Activated CD8-positive, alpha-beta memory T cell treated with anti-CD3 and anti-CD28 coated beads, Interleukin-2, amount 50 U/mL, for 24 hours (primary cell): Measurements from ENCODE around the gene RAB4A.

Source experiments
- DNase-seq: peaks from one replicate; pipeline ENCODE4 v3.0.0-alpha.2; 2020; ENCODE audit errors: extremely low read depth

The RAB4A gene, protein sequence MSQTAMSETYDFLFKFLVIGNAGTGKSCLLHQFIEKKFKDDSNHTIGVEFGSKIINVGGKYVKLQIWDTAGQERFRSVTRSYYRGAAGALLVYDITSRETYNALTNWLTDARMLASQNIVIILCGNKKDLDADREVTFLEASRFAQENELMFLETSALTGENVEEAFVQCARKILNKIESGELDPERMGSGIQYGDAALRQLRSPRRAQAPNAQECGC

DNA sequence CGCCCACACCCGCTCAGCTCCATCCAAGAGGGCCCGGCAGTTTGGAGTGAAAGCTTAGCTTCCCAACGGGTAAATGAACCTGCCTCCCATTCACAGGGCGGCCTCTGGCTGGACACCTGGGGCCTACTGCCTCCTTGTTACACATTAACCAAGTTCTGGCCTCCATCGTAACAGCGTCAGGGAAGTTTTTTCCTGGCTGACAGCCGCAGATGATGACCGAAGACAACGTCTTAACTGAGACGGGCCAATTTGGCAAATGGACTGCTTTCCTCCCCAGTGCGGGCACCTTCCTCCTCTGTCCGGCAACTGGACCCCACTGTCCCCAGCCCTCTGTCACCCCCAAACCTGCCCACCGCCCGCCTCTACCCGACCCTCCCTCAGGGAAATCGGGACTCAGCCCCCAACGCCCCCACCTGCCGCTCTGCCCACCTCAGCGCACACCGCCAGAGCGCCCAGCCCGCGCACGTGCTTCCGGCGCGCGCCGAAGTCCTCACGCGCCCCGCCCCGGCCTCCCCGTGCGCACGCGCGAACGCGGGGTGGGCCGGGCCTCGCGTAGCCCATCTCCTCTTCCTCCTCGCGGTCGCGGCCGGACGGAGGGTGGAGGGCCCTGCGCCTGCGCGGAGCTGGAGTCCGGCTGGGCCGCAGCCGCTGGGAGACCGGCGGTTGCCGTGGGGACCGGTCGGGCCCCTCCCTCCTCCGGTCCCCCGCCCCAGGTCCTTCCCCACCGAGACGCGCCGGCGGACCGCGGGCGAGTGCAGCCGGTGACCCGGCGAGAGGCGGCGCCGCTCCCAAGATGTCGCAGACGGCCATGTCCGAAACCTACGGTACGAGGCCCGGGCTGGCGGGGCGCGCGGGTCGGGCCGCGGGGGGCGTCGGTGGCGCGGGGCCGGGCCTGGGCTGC lies at the start of gene RAB4A:
TSS of gene RAB4A (plus strand) at position 565 of the 901 bp plus-strand sequence. CDS start at position 794, 229 bp downstream.
- DNase-seq: peak; percentile 27

DNA sequence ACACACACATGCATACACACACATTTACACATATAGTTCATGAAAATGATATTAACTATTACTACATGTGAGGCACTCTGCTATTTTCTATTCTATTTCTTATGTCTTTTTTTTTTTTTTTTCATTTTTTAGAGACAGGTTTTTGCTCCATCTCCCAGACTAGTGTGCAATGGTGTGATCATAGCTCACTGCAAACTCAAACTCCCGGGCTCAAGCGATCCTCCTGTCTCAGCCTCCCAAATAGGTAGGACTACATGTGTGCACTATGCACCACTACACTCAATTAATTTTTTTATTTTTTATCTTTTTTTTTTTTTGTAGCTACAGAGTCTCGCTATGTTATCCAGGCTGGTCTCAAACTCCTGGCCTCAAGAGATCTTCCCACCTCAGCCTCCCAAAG lies 48.8 kb upstream of the RAB4A start:
- DNase-seq: no peak

DNA sequence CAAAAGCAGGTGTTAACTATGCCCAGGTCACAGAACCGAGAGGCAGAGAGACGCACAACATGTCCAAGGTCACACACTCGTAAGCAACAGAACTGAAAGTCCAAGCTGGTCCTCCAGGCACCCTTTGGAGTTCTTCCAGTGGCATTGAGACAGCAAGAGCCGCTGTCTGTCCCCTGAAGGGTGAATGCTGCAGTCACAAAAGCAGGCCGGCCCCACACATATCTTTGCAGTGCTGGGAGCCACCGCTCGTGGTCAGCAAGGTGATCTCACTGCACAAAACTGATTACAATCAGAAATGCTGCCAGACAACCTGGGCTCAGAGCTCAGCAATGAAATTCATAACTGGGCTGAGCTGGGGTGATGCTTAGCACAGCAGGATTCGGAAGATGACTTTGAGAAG lies 47.4 kb upstream of the RAB4A start:
- DNase-seq: no peak

DNA sequence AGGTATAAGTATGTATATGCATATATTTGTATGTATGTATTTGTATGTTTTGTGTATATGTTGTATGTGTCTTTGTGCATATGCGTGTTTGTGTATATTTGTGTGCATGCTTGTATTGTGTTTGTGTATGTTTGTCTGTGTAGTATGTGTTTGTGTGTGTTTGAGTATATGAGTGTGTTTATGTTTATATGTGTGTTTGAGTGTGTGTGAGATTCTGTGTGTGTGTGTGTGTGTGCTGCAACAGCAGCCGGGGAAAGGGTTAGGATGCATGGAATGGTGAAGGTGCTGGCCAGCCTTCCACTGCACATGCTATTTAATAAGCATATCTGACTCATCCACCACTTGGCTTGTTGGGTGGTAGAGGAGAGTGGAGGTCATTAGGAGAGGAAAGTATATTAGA lies 46.6 kb upstream of the RAB4A start:
- DNase-seq: no peak

DNA sequence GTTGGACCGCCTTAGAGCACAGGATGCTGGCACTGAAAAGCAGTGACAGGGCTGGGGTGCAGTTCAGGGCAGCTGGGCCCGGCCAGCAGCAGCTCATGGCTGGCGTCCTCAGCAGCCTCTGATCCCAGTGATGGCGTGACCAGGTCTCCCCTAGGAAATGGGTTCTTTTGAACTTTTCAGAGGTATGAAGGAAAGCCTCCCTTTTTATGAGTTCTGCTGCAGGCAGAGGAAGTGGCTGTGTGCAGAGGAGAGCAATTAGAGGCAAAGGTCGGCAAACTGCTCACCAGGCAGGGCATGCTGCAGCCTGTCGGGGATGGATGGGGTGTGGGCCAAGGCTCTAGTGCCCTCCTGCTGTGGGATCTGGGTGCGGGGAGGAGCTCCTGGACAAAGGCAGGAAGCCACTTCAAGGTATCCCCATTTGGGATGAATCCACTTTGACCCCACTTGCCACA lies 45.6 kb upstream of the RAB4A start:
- no peak for DNase-seq

DNA sequence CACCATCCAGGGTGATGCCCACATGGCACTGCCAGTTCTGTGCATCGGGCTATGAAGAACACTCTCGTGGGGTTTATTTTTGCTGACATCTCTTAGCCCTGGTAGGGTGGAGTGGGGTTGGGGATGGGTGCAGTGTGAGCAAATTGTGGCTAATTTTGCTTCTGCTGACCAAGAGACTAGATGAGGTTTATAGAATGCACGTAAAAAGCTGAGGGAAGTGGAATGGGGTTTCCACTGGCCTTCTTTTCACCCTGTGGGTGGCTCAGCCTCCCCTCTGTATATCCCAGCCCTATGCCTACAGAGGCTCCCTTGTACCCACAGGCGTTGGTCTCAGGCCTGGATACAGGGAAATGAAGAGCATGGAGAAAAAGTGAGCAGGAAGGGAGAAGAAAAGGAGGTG lies 44.1 kb upstream of the RAB4A start:
- no peak for DNase-seq

DNA sequence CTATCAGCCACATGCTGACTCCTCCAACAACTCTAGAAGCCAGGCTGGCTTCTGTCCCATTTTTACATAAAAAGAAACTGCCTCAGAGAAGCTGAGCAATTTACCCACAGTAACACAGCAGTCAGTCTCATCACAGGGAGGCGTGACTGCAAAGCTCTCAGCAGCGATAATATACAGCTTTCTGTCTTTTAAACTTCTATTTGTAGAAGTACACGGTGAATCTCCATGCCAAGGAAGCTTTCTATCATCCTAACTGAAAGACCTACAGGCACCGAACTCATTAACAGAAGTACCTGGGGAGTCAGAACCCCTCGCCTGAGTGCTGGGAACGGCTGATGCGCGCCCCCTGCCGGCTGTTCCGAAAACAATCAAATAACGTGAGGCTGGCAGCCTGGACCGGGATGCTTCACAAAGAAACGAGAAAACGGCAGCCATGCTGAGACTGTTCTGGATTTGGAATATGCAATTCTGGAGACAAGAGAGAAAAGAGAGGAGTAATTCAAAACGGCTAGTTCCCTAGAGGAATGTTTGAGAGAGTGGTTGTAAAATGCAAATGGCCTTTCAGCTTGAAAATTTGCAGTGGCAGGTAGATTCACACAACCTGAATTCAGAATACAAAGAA lies 43.5 kb upstream of the RAB4A start:
- peak; percentile 54 for DNase-seq

DNA sequence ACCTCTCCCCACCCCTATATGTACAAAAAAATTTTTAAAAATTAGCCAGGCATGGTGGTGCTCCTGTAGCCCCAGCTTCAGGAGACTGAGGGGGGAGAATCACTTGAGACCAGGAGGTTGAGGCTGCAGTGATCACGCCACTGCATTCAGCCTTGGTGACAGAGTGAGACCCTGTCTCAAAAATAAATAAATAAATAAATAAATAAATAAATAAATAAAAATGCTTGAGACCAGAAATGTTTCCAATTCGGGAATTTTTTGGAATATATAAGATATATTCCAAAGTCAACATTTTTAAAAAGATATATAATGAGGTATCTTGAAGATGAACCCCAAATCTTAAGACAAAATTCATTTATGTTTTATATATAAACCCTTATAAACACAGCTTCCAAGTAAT lies 42.4 kb upstream of the RAB4A start:
- DNase-seq: no peak

DNA sequence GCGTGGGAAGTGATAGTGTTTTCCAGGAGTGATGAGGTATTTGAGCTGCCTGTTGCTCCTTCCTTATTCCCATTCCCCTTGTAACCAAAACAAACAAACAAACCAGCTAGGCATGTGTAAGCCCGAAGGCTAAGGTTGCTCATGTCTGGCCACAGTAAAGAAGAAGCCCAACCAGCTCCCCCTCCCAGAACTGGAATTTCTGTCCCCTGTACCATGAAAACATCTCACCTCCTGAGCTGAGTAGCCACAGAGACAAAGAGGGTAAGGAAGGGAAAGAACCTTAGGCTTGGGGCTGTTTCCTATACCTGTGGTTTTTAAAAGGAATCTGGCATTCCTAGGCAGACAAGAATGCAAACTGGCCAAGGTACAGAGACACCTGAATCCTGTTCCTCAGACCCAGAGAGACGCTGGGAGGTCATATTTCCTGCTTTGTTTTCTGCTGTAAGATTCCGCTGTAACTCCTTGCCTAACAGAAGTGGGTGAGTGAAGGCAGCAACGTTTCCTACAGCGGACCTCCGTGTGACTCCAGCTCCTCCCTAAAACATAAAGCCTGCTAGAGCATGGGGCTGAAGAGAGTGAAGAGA lies 41.7 kb upstream of the RAB4A start:
- no peak for DNase-seq

DNA sequence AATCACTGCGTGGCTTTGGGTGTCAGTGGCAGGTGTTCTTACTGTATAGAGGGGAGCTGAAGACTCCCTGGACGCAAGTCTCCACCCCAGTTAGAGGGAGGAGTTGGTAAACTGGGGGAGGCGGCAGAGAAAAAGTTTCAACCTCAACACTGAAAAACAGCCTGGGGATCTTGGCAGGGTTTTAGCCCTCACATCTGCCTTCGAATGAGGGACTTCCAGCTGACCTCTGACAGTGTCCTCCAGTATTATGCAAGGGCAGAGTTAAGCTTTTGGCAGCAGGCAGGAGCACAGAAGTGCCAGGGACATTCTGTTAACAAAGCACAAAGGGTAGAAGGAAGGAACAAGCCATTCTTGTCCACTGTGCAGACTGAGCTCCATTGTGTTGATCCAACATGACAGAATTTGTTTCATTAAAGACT lies 41.2 kb upstream of the RAB4A start:
- no peak for DNase-seq

DNA sequence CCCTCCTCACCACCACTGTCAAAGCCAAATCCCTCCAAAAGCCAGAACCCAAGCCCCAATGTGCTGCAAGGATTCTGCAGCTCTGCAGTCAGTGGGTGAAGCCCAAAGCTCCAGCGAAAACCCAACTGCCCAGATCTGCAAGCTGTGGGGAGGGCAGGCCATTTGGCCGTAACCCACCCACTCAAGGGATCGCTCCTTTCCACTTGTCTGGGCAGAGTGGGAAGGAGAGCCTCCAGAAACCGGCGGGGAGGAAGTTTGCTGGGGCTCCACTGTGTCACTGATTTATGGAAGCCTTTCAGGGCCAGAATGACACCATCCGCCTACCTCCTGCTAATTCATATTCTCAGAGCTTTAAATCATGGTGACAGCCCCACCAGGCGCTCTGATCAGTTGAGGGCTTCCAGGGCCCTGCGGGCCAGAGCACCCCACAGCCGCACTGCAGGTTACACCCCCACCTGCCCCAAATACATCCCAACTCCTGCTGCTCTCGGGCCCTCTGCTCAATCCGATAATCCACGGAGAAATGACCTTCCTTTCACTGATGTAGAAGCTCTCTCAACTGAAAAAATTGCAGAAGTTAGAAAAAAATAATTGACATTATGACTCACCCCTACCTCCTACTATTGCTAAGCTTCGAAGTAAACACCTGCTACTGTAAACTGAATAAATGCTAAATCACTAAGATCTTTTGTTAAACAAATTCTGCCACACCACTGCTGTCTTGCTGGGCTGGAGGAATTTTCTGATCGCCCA lies 40.6 kb upstream of the RAB4A start:
- no peak for DNase-seq

DNA sequence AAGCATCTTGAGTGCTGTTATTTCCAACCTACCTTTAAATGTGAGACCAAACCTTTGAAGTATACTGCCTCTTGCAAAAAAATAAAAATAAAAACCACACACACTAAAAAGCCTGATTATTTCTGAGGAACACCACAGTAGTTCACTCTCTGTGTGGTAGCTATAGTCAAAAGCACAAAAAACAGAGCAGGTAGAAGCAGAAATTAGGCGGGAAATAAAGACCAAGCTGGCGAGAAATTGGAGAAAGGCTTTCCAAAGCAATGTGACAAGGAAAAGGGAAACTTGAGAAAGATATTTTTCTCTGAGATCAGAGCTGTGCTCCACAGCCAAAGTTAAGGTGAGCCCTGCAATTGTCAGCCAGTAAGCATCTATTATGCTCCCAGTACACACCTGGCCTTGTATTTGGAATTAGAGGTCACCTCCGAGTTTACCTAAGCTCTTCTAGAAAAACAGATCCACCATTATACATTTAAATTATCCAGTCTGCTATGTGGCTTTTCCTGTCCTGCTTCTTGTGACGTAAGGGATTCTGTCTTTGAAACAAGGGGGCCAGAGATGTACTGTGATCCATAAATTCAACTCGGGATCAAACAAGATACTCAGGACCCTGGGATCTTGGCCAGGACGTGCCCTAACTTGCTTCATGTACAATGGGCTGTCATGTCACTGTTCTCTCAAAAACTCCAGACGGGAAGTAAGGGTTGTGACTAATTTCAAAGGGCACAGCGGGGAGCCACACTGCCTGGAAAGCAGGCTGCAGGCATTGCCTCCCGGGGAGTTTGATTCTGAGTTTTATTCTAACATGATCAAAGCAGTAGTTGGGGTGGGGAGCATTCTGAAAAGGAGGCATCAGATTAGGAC lies 39.8 kb upstream of the RAB4A start:
- DNase-seq: no peak

DNA sequence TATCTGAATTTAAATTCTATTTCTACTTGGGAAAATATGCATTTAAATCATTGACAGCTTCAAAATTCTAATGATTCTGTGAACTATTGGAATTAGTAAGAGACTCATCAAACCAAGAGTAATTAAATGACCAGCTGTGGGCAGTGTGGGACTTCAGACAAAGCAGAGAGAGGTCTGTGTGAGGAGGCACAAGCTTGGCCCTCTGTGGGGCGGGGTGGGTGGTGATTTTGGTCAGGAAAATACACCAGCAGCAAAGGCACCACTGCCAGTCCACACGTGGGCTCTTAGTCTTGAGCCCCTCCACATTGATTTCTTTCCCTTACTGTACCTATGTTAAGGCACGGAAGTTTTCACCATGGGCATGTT lies 39.2 kb upstream of the RAB4A start:
- DNase-seq: no peak

DNA sequence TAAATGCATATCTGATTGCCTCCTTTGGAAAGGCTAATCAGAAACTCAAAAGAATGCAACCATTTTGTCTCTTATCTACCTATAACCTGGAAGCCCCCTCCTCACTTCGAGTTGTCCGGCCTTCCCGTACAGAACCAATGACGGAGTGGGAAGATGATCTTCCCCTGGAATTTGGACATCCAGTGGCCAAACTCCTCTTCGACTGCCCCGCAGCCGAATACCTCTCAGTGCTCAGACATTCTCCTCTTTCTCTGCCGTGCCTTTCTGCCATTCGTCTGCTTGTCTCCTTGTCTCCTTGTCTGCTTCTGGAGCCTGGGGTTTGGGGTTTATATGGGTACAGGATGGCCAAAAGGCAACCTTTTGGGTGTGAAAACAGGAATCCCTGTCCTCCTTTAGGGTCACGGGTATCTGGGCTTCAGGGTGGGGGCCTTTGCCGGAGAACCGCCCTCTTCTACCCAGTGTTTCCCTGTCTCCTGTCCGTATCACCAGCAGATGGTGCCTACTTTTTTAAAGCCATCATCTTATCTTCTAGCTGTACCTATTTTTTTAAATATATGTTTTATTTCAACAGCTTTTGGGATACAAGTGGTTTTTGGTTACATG lies 35.9 kb upstream of the RAB4A start:
- DNase-seq: no peak

DNA sequence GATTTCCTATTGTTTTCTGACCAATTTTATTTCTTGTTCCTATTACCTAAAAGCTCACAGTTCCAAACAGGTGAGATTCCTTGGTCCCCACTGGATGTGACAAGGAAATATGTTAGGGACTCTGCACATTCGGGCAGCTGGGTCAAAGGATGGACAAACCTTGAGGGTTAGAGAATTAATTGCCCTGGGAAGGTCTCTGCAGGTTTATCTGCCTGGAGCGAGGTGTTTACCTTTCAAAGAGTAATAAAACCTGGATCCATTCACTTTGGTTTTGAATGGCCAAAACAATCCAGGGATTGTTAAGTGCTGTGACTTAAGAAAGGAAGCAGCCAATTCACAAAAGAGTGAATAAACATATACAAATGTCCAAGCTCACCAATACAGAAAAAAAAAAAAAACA lies 33.6 kb upstream of the RAB4A start:
- no peak for DNase-seq

DNA sequence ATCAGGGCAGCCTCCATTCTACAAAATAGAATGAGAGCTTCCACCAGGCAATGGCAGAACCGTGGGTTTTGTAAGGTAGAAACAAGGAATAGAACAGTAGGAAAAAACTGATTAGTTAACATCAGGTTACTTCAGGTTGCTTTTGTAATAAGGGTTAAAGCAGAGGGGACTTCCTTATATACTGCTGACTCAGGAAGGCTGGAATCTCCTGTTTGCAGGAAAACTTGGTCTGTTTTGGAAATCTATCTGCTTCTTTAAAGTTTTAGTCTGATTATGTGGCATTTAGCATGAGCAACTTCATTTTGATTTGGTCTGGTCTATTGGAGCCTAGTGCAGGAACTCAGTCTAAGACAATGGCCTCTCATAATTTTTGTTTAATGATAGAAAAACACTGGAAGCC lies 32.7 kb upstream of the RAB4A start:
- no peak for DNase-seq

DNA sequence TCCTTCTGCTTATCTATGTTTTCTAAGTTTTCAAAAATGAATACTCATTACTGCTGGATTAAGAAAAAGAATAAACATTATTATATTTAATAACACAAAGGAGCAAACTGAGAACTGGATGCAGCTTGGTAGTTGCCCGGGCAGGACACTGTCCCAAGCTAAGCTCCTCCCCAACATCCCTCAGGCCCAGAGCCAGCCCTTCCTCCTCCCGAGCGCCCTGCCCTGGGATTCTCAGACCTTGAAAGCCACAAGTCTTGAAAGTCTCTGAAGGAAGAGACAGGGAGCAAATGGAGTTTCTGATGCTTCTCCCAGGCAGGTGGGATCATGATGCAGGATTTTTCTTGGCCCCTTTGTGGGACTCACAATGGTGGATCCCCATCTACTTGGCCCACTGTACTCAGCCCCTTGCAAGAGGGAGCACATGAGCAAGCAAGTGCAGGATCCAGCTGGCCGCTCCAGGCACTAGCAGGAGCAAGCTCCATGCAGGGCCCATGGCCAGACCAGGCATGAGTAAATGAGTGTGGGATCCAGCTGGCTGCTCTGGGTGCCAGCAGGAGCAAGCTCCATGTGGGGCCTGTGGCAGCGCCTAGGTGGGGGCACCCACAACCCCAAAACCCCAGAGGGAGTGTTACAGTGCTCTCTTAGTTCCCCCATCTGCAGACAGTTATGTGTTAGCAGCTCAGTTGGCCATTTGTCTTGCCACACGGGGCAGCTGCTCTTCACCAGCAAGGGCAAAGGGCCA lies 32.1 kb upstream of the RAB4A start:
- no peak for DNase-seq

DNA sequence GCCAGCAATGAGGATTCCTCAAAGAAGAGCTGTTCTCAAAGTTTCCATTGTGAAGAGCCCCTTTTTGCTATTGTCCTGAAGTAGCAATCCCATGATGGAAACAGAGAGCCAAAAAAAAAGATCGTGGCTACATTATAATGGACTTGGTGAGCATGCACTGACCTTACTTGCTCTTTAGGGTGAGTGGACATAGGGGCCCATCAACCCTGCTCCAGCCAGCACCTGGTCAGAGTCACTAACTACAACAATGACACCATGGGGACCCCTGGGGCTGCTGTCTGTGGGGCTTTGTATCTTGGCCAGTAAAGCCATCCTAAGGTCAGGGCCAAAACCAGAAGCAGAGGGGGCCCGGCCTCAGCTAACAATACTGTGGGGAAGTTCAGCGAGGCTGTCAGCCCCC lies 30.4 kb upstream of the RAB4A start:
- DNase-seq: no peak

DNA sequence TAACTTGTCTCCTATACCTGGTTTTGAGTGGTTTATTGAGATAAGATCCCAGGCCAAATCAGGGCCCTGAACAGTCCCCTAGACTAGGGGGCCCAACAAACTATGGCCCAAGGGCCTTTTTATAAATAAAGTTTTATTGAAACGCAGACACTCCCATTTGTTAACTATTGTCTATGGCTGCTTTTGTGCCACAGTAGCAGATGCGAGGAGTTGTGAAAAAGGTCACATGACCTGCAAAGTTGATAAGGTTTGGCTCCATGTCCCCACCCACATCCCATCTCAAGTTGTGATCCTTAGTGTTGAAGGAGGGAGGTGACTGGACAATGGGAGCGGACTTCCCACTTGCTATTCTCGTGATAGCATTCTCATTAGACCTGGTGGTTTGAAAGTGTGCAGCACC lies 29.5 kb upstream of the RAB4A start:
- no peak for DNase-seq

DNA sequence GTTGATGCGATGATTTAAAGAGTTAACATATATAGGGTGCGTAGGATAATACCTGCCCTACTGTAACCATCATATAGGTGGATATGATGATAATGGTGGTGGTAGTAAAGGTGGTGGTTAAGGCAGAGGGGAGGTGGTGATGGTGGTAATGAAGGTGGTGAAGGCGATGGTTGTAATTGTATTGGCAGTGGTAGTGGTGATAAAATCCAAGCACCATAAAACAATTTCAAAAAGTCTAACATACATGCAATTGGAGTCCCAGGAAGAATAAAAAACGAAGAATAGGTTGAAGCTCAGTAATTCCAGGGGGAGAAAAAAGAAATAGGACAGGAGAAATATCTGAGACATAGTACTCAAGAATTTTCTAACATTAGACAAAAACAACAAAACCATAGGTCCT lies 27.3 kb upstream of the RAB4A start:
- no peak for DNase-seq
